Panc1 (cell line): ENCODE results near the gene UNC50.

Source experiments
- CTCF ChIP-seq: fragments of 450-650 bp; IDR thresholded peaks from 2 replicates; pipeline ENCODE4 v1.5.1; 2017; ENCODE audit warnings: mild to moderate bottlenecking
- POLR2AphosphoS5 ChIP-seq: IDR thresholded peaks from 2 replicates; pipeline ENCODE4 v1.6.1; 2012; ENCODE audit warnings: mild to moderate bottlenecking, low read depth, low read length, moderate library complexity
- REST ChIP-seq, 2 experiments: IDR thresholded peaks; 2 replicates each; pipeline ENCODE4 v1.6.1; 2011 to 2012; ENCODE audit warnings: low read depth in 2 of 2, control low read depth in 1 of 2, low read length in 1 of 2, mild to moderate bottlenecking in 1 of 2, moderate library complexity in 1 of 2; ENCODE audit not compliant: insufficient read depth in 1 of 2
- SIN3A ChIP-seq: IDR thresholded peaks from 2 replicates; pipeline ENCODE4 v1.6.1; 2012; ENCODE audit warnings: low read depth, mild to moderate bottlenecking, low read length, moderate library complexity, borderline replicate concordance; ENCODE audit not compliant: insufficient read depth
- TCF7L2 ChIP-seq: IDR thresholded peaks from 2 replicates; pipeline ENCODE4 v1.6.1; 2011; ENCODE audit warnings: mild to moderate bottlenecking, low read depth, low read length, inconsistent platforms

- TF ChIP-seq CTCF = no peak
- TF ChIP-seq REST (IDR thresholded peaks at IDR 0.05; ENCODE audit: insufficient read depth in 1 of 2, low read depth in 2 of 2, low read length in 1 of 2) = no peak
- no peak for TF ChIP-seq POLR2AphosphoS5
- TF ChIP-seq TCF7L2 = no peak
- no peak for TF ChIP-seq SIN3A
Measured at GRCh38 chr2:98561902-98562695, 46.3 kb upstream of the UNC50 start.
